ENCODE data around the gene MPC1L.

GRCh38 chrX:40580537-40581335 is 42.5 kb upstream of the MPC1L start, which contains the start of gene ATP6AP2:
- no peak for TF ChIP-seq CREB5 (CRISPR knock-in tag; IDR thresholded peaks at IDR 0.05; ENCODE audit: low read depth)
- no peak for TF ChIP-seq TOX (CRISPR knock-in tag; IDR thresholded peaks at IDR 0.05; ENCODE audit: borderline replicate concordance)
- no peak for TF ChIP-seq ISL1 (CRISPR knock-in tag; IDR thresholded peaks at IDR 0.05)
- no peak for TF ChIP-seq TCF4 (CRISPR knock-in tag; IDR thresholded peaks at IDR 0.05; ENCODE audit: borderline replicate concordance)
- no peak for TF ChIP-seq PATZ1 (CRISPR knock-in tag; IDR thresholded peaks at IDR 0.05; ENCODE audit: borderline replicate concordance)
- TF ChIP-seq SNAI2 (CRISPR knock-in tag; IDR thresholded peaks at IDR 0.05) = no peak
- no peak for TF ChIP-seq ZNF565 (CRISPR knock-in tag; conservative IDR thresholded peaks at IDR 0.05; ENCODE audit: low read depth)
- no peak for TF ChIP-seq BACH2 (CRISPR knock-in tag; IDR thresholded peaks at IDR 0.05; ENCODE audit: borderline replicate concordance)
- TF ChIP-seq ZFP30 (CRISPR knock-in tag; IDR thresholded peaks at IDR 0.05) = no peak
